Measurements from ENCODE around the gene SPO11. TPM values are rescaled to one million over a fixed set of nuclear protein-coding genes. Genes with fewer than 3 reads are reported as not detected.

Gene SPO11
- total RNA-seq, 5 donors from 2014 or later (not counting 1 experiment from before 2014, with no cell fraction given): not detected

Other genes starting within 250 kb of the SPO11 start
- not detected for gene BMP7, start 63.2 kb upstream of the SPO11 start, total RNA-seq
- 10 to 100 TPM; 29.0 to 41.1 (median 29.4) TPM for gene RAE1, start 21.5 kb downstream of the SPO11 start, total RNA-seq
- gene RBM38, start 61.6 kb downstream of the SPO11 start, total RNA-seq: 100 to 1,000 TPM; 111 to 271 (median 124) TPM
- under 1 TPM in 2 of 5 donors, not detected in 3; 0.15 to 0.25 TPM for gene CTCFL, start 195.3 kb downstream of the SPO11 start, total RNA-seq
- under 1 TPM in 3 of 5 donors, not detected in 2; 0.25 to 0.53 (median 0.26) TPM for gene PCK1, start 231.3 kb downstream of the SPO11 start, total RNA-seq